Caki2 (cell line): ENCODE measurements around the gene SLCO4A1. TPM values are rescaled to one million over a fixed set of nuclear protein-coding genes. Genes with fewer than 3 reads are reported as not detected.
A peak's percentile ranks its signal among the peaks of the same experiment; 100 is the strongest.

ENCODE experiments used
- DNase-seq: peaks from one replicate; pipeline ENCODE4 v3.0.0-alpha.2; 2015; ENCODE audit warnings: low read depth
- in situ Hi-C: cut with HindIII; loops from 2 replicates; pipeline ENCODE4 v1.10.0; 2016; ENCODE audit warnings: low sequenced_read_pairs, low pct_unique_long_range_greater_than_20kb, mixed read lengths
- total RNA-seq: library from RNA; depleted of rRNA; stranded (reverse); fragments of >200 nt; shearing (Covaris generic); gene quantifications from 2 replicates; pipeline ENCODE4 v1.2.3, GENCODE V29; 2014; ENCODE audit warnings: low replicate concordance

Gene SLCO4A1
- total RNA-seq, 1 experiment from 2014 or later, result 77.6 TPM

DNA sequence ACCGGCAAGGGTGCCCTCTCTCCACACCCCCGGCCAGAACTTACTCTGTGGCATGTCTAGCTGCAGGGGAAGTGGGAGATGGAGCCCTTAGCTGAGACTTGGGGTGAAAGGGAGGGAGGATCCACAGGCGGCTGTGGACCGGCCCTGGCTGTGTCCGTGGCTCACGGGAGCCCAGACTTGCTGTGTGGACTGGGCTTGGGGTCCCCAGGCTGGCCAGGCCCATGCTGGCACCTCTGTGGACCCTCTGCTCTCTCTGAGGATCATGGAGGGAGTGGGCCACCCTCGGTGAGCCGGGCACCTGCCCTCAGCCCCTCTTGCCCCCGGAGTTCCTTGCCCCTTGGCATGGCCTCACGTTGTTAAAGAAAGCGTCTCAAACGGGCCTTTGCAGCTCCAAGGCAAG is 57.4 kb downstream of the SLCO4A1 start:
- no peak for DNase-seq
- in situ Hi-C loops, result no loop called here

GRCh38 chr20:62700261-62700930 is 58.1 kb downstream of the SLCO4A1 start:
- in situ Hi-C loops, result no loop called here

DNA sequence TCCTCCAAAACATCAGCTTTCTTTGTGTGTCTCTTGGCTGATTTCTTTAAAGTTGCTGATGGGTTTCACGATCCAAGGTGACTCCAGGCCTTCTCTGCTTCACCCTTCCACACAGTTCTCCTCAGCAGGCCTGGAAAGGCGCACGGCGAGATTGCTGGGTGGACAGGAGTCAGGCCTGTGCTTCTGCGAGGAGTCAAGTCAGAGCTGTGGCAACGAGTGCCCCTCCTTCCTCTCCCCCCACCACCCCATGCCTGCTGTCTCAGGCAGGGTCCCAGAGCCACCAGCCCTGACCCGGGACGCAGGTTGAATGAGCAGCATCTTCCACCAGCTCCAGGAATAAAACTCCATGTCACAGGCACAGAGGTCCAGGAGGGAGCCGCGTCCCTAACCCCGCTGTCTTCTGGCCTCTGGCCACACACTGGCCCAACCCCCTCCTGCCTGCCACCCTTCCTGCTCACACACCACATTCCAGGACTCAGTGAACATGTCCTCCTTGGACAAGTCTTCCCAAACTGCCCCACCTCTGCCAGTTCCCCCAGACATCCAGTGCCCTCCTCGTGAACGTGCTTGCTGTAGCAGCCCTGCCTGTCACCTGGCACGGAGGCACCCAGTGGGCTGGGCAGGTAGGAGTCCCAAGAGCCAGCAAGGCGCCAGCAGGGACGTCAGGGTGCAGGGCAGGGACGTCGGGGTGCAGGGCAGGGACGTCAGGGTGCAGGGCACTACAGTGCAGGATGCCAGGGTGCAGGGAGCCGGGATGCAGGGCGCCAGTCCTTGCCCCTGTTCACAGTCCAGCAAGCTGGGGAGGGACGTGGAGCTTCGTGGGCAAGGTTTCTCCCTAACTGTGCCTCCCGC is 59.1 kb downstream of the SLCO4A1 start:
- no peak for DNase-seq
- in situ Hi-C loops, result no loop called here

More at GRCh38 chr20:62700261-62700930, 58.1 kb downstream of the SLCO4A1 start:
- no peak for DNase-seq

- no peak for DNase-seq
- in situ Hi-C loops, result no loop called here
Observed at GRCh38 chr20:62702013-62702300, 59.7 kb downstream of the SLCO4A1 start.

- DNase-seq, result peak; percentile 78
- in situ Hi-C loops, result no loop called here
Observed at GRCh38 chr20:62702895-62703852, 60.9 kb downstream of the SLCO4A1 start.

DNA sequence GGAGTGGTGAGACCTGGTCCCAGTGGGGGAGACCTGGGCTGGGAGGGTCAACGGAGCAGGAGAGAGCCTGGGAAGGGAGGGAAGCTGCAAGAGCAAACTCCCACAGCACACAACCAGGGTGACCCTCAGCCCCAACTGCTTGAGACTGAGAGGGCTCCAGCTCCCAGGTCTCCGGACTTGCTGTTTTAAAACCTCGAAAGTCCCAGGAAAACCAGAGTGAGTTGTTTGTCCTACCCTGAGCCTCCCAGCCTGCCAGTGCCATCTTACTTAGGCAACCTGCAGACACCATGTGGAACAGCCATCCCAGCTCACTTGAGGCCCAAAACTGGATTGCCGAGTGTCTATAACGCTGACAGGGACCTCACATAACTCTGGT is 61.5 kb downstream of the SLCO4A1 start:
- no peak for DNase-seq
- in situ Hi-C loops, result no loop called here

DNA sequence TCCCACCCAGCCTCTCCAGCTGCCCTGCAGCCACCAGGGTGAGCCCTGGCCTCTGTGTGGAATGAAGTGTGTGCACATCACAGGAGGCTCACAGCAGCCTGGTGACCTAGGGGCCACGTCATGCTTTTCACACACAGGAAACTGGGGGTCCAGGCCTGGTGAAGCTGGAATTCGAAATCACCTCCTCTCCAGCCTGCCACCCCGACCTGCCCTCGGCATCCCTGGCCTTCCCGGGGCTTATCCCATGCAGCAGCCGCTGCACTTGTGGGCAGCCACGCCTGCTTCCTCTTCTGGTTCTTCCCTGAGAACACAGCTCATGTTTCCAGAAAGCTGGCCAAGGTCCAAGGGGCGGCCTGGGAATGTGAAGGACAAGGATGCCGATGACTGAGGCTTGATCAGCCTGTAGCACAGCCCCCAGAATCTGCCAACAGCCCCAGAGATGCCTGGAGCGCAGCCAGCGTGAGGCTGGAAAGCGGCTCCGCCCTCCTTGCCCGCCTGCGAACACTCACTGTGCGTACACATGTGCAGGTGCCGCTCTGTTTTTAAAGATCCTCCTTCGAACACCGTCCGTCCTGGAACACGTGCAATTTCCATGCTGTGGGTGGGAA is 62.1 kb downstream of the SLCO4A1 start:
- in situ Hi-C loops, result no loop called here

DNA sequence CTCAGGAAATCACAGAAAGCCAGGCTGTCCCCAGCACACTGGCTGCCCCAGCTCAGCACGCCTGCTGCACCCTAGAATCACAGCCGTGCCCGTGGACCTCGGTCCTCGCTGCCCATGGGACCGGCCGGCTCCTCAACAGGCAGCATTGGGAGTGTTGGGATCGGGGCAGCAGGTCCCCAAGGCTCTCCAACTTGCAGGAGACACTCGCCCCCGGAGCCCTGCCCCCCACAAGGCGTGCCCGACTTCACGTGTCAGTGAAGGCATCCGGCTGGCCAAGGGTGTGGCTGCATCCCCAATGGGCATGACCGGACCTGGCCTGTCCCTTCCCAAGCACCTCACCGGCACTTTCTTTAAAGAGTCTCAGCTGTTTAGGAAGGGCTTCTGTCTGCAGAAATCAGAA is 63.3 kb downstream of the SLCO4A1 start:
- in situ Hi-C loops, result no loop called here
- no peak for DNase-seq

More for the DNA sequence above, 62.1 kb downstream of the SLCO4A1 start:
- peak; percentile 95 for DNase-seq

DNA sequence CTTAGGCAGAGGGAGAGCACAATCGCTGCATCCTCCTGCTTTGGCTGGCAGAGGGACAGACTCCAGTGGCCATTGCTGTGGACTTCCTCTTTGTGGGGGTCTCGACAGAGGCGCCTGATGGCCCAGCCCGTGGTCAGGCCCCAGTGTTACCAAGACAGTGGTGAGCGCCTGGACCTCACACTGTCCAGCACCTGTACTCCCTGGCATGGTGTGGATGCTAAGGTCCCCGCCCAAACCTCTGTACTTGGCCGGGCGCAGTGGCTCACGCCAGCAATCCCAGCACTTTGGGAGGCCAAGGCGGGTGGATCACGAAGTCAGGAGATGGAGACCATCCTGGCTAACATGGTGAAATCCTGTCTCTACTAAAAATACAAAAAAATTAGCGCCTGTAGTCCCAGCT is 64.0 kb downstream of the SLCO4A1 start:
- in situ Hi-C loops, result no loop called here
- DNase-seq, result no peak

- DNase-seq, result no peak
- in situ Hi-C loops, result no loop called here
Observed at GRCh38 chr20:62706857-62707256, 64.6 kb downstream of the SLCO4A1 start.

GRCh38 chr20:62707276-62707920 is 65.1 kb downstream of the SLCO4A1 start:
- in situ Hi-C loops, result no loop called here
- no peak for DNase-seq

- DNase-seq, result no peak
- in situ Hi-C loops, result no loop called here
Observed at GRCh38 chr20:62707921-62708521, 65.7 kb downstream of the SLCO4A1 start.

DNA sequence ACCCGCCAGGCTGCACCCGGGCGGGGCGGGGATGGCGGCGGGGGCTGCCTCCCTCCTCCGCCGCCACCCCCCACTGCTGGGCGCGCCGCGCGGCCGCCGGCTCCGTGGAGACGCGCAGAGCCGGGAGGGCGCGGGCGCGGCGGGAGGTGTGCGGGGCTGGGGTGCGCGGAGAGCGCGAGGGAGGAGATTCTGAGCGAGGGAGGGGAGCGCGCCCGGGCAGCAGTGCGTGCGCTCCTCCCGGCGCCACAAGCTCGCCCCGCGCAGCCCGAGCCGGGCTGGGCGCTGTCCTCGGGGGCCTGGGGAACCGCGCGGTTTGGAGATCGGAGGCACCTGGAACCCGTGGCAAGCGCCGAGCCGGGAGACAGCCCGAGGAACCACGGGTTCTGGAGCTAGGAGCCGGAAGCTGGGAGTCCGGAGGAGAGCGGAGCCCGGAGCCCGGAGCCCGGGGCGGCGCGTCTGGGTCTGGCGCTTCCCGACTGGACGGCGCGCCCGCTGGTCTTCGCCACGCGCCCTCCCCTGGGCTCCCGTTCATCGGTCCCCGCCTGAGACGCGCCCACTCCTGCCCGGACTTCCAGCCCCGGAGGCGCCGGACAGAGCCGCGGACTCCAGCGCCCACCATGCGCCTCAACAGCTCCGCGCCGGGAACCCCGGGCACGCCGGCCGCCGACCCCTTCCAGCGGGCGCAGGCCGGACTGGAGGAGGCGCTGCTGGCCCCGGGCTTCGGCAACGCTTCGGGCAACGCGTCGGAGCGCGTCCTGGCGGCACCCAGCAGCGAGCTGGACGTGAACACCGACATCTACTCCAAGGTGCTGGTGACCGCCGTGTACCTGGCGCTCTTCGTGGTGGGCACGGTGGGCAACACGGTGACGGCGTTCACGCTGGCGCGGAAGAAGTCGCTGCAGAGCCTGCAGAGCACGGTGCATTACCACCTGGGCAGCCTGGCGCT is 66.6 kb downstream of the SLCO4A1 start, which contains the start of gene NTSR1:
Gene NTSR1, plus strand, starts transcription at position 246 of the 946 bp plus-strand sequence. Its CDS starts 372 bp downstream, at position 618.
- in situ Hi-C loops, result no loop called here
- no peak for DNase-seq

GRCh38 chr20:62709537-62709905 is 67.2 kb downstream of the SLCO4A1 start:
- DNase-seq, result no peak
- in situ Hi-C loops, result no loop called here

- in situ Hi-C loops, result no loop called here
Observed at GRCh38 chr20:62710221-62710885, 68.0 kb downstream of the SLCO4A1 start.

More at GRCh38 chr20:62710221-62710885, 68.0 kb downstream of the SLCO4A1 start:
- DNase-seq, result no peak
